Measurements from ENCODE around the gene SLC22A3.

GRCh38 chr6:160462551-160463109, 114.5 kb downstream of the SLC22A3 start:
- no peak for TF ChIP-seq POLR2A (IDR thresholded peaks at IDR 0.05)
- TF ChIP-seq, protein P1, sequence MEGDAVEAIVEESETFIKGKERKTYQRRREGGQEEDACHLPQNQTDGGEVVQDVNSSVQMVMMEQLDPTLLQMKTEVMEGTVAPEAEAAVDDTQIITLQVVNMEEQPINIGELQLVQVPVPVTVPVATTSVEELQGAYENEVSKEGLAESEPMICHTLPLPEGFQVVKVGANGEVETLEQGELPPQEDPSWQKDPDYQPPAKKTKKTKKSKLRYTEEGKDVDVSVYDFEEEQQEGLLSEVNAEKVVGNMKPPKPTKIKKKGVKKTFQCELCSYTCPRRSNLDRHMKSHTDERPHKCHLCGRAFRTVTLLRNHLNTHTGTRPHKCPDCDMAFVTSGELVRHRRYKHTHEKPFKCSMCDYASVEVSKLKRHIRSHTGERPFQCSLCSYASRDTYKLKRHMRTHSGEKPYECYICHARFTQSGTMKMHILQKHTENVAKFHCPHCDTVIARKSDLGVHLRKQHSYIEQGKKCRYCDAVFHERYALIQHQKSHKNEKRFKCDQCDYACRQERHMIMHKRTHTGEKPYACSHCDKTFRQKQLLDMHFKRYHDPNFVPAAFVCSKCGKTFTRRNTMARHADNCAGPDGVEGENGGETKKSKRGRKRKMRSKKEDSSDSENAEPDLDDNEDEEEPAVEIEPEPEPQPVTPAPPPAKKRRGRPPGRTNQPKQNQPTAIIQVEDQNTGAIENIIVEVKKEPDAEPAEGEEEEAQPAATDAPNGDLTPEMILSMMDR (IDR thresholded peaks at IDR 0.05) = no peak

Measured in uterus (tissue), 2 donors.